ENCODE data around the gene BABAM2. TPM values are rescaled to one million over a fixed set of nuclear protein-coding genes. Genes with fewer than 3 reads are reported as not detected.
"Not testable (repeated sequence)": the region's sequence is repeated elsewhere in the genome, so short reads cannot be mapped to it uniquely, and the experiment has no call there.

Gene BABAM2
- total RNA-seq, 1 donor from 2014 or later, result 41.0 TPM

GRCh38 chr2:27878825-27879224 is 11.7 kb upstream of the BABAM2 start:
- no peak for DNase-seq (ENCODE audit: extremely low spot score in 2 of 2)
- intact Hi-C loops (cut with DNase I), result no loop called here
- Histone ChIP-seq H3K36me3 (no peaks in the 10 kb centered on the region), H3K27me3 (no peaks in the 10 kb centered on the region), H3K9me3 (no peaks in the 10 kb centered on the region), H3K4me1 (no peaks in the 10 kb centered on the region), H3K27ac (no peak overlapping the region), H3K4me3 (no peak overlapping the region)
- TF ChIP-seq POLR2A (IDR thresholded peaks at IDR 0.05), result no peak
- no peak for TF ChIP-seq CTCF (IDR thresholded peaks at IDR 0.05)
- TF ChIP-seq POLR2AphosphoS5 (IDR thresholded peaks at IDR 0.05; ENCODE audit: insufficient read depth in 1 of 2, low read depth in 1 of 2), result no peak

GRCh38 chr2:27881815-27882583 is 8.5 kb upstream of the BABAM2 start:
- intact Hi-C loops (cut with DNase I); DNase-seq (ENCODE audit: extremely low spot score in 2 of 2): not testable (repeated sequence)

GRCh38 chr2:27882584-27882922 is 8.0 kb upstream of the BABAM2 start:
- H3K9me3 ChIP-seq; H3K4me1 ChIP-seq; H3K4me3 ChIP-seq; H3K27ac ChIP-seq; H3K36me3 ChIP-seq; H3K27me3 ChIP-seq; DNase-seq (ENCODE audit: extremely low spot score in 2 of 2); intact Hi-C loops (cut with DNase I): not testable (repeated sequence)

More at GRCh38 chr2:27881815-27882583, 8.5 kb upstream of the BABAM2 start:
- H3K36me3 ChIP-seq, H3K9me3 ChIP-seq, H3K27me3 ChIP-seq, H3K4me3 ChIP-seq, H3K27ac ChIP-seq, H3K4me1 ChIP-seq: not testable (repeated sequence)

GRCh38 chr2:27884601-27885000 is 5.9 kb upstream of the BABAM2 start:
- no peak for DNase-seq (ENCODE audit: extremely low spot score in 2 of 2)
- TF ChIP-seq POLR2AphosphoS5 (IDR thresholded peaks at IDR 0.05; ENCODE audit: insufficient read depth in 1 of 2, low read depth in 1 of 2), result no peak
- TF ChIP-seq POLR2A (IDR thresholded peaks at IDR 0.05), result no peak
- no peak for TF ChIP-seq CTCF (IDR thresholded peaks at IDR 0.05)
- intact Hi-C loops (cut with DNase I), result no loop called here

GRCh38 chr2:27885234-27885633 is 5.3 kb upstream of the BABAM2 start:
- TF ChIP-seq POLR2A (IDR thresholded peaks at IDR 0.05) (no peak), CTCF (IDR thresholded peaks at IDR 0.05) (no peak), POLR2AphosphoS5 (IDR thresholded peaks at IDR 0.05; ENCODE audit: insufficient read depth in 1 of 2, low read depth in 1 of 2) (no peak)
- Histone ChIP-seq H3K9me3 (no peaks in the 10 kb centered on the region), H3K4me3 (no peak overlapping the region), H3K27me3 (no peaks in the 10 kb centered on the region), H3K27ac (no peak overlapping the region), H3K4me1 (peaks cover 7% of the 10 kb centered on the region), H3K36me3 (no peaks in the 10 kb centered on the region)
- intact Hi-C loops (cut with DNase I), result no loop called here
- DNase-seq (ENCODE audit: extremely low spot score in 2 of 2), result no peak

More at GRCh38 chr2:27884601-27885000, 5.9 kb upstream of the BABAM2 start:
- no peaks in the 10 kb centered on the region for H3K27me3 ChIP-seq
- H3K27ac ChIP-seq, result no peak overlapping the region
- peaks cover 2% of the 10 kb centered on the region for H3K4me1 ChIP-seq
- H3K9me3 ChIP-seq, result no peaks in the 10 kb centered on the region
- no peak overlapping the region for H3K4me3 ChIP-seq
- no peaks in the 10 kb centered on the region for H3K36me3 ChIP-seq

GRCh38 chr2:27885661-27886060 is 4.9 kb upstream of the BABAM2 start:
- no peaks in the 10 kb centered on the region for H3K9me3 ChIP-seq

More at GRCh38 chr2:27885661-27886060, 4.9 kb upstream of the BABAM2 start:
- Histone ChIP-seq H3K4me1 (peaks cover 7% of the 10 kb centered on the region), H3K27ac (no peak overlapping the region), H3K36me3 (no peaks in the 10 kb centered on the region), H3K4me3 (no peak overlapping the region), H3K27me3 (no peaks in the 10 kb centered on the region)
- no peak for TF ChIP-seq POLR2AphosphoS5 (IDR thresholded peaks at IDR 0.05; ENCODE audit: insufficient read depth in 1 of 2, low read depth in 1 of 2)
- TF ChIP-seq CTCF (IDR thresholded peaks at IDR 0.05), result no peak
- TF ChIP-seq POLR2A (IDR thresholded peaks at IDR 0.05), result no peak
- no peak for DNase-seq (ENCODE audit: extremely low spot score in 2 of 2)
- intact Hi-C loops (cut with DNase I), result no loop called here

All from vagina (tissue), 2 donors.